H9 (cell line): Measurements from ENCODE around the gene ARHGAP24. TPM values are rescaled to one million over a fixed set of nuclear protein-coding genes. Genes with fewer than 3 reads are reported as not detected.

Experiments used
- DNase-seq: peaks from one replicate; pipeline ENCODE4 v3.0.0-alpha.2; 2017
- H2AFZ ChIP-seq: one replicate; pipeline ENCODE4 v1.6.1; 2013; ENCODE audit warnings: mild to moderate bottlenecking, low read length, control low read depth, moderate library complexity
- H2AK5ac ChIP-seq: 2 replicates; pipeline ENCODE4 v1.6.1; 2013; ENCODE audit warnings: low read length, control low read depth, mixed read lengths; ENCODE audit not compliant: insufficient read length
- H2BK120ac ChIP-seq: one replicate; pipeline ENCODE4 v1.6.1; 2013; ENCODE audit warnings: low read depth, mild to moderate bottlenecking, low read length, control low read depth, inconsistent platforms; ENCODE audit not compliant: poor library complexity, severe bottlenecking
- H2BK12ac ChIP-seq: 2 replicates; pipeline ENCODE4 v1.6.1; 2013; ENCODE audit warnings: low read length, control low read depth, mixed read lengths, low read depth; ENCODE audit not compliant: insufficient read length
- H2BK15ac ChIP-seq: 2 replicates; pipeline ENCODE4 v1.6.1; 2013; ENCODE audit warnings: low read depth, low read length, control low read depth
- H2BK20ac ChIP-seq: one replicate; pipeline ENCODE4 v1.6.1; 2013; ENCODE audit warnings: low read depth, mild to moderate bottlenecking, low read length, control low read depth, inconsistent platforms; ENCODE audit not compliant: poor library complexity, severe bottlenecking
- H2BK5ac ChIP-seq: 2 replicates; pipeline ENCODE4 v1.6.1; 2013; ENCODE audit warnings: low read length, control low read depth, mixed read lengths; ENCODE audit not compliant: insufficient read length
- H3K14ac ChIP-seq: 2 replicates; pipeline ENCODE4 v1.6.1; 2013; ENCODE audit warnings: low read length, control low read depth; ENCODE audit not compliant: insufficient read depth
- H3K18ac ChIP-seq: 2 replicates; pipeline ENCODE4 v1.6.1; 2013; ENCODE audit warnings: low read depth, mild to moderate bottlenecking, mixed read lengths, low read length, control low read depth; ENCODE audit not compliant: insufficient read length
- H3K23ac ChIP-seq: 2 replicates; pipeline ENCODE4 v1.6.1; 2013; ENCODE audit warnings: low read length, control low read depth, mixed read lengths, low read depth; ENCODE audit not compliant: insufficient read length
- H3K23me2 ChIP-seq: 2 replicates; pipeline ENCODE4 v1.6.1; 2013; ENCODE audit warnings: low read depth, mild to moderate bottlenecking, mixed read lengths, low read length, control low read depth; ENCODE audit not compliant: insufficient read length, poor library complexity, severe bottlenecking
- H3K27ac ChIP-seq: 2 replicates; pipeline ENCODE4 v1.5.1; 2013; ENCODE audit warnings: low read length, control low read depth, mixed read lengths, low read depth; ENCODE audit not compliant: insufficient read length
- H3K27me3 ChIP-seq: 2 replicates; pipeline ENCODE4 v1.6.1; 2013; ENCODE audit warnings: low read length, control low read depth, inconsistent platforms; ENCODE audit not compliant: insufficient read depth
- H3K4ac ChIP-seq: 2 replicates; pipeline ENCODE4 v1.6.1; 2013; ENCODE audit warnings: low read depth, mild to moderate bottlenecking, control low read depth, inconsistent platforms, low read length, moderate library complexity
- H3K4me1 ChIP-seq: 2 replicates; pipeline ENCODE4 v1.6.1; 2013; ENCODE audit warnings: low read length, control low read depth, inconsistent platforms; ENCODE audit not compliant: insufficient read depth
- H3K4me2 ChIP-seq: 2 replicates; pipeline ENCODE4 v1.6.1; 2013; ENCODE audit warnings: low read length, control low read depth, mixed read lengths; ENCODE audit not compliant: insufficient read length, insufficient read depth
- H3K56ac ChIP-seq: 2 replicates; pipeline ENCODE4 v1.6.1; 2013; ENCODE audit warnings: low read depth, mild to moderate bottlenecking, mixed read lengths, low read length, control low read depth; ENCODE audit not compliant: insufficient read length
- H3K79me1 ChIP-seq: 2 replicates; pipeline ENCODE4 v1.6.1; 2013; ENCODE audit warnings: low read depth, mild to moderate bottlenecking, moderate library complexity, low read length, control low read depth, inconsistent platforms; ENCODE audit not compliant: insufficient read depth, poor library complexity, severe bottlenecking
- H3K79me2 ChIP-seq: 2 replicates; pipeline ENCODE4 v1.6.1; 2013; ENCODE audit warnings: low read length, control low read depth, inconsistent platforms; ENCODE audit not compliant: insufficient read depth
- H3K9ac ChIP-seq: 2 replicates; pipeline ENCODE4 v1.6.1; 2013; ENCODE audit warnings: low read length, control low read depth, mixed read lengths; ENCODE audit not compliant: insufficient read length; ENCODE audit errors: extremely low read depth
- H3K9me3 ChIP-seq: one replicate; pipeline ENCODE4 v1.6.1; 2013; ENCODE audit warnings: low read depth, low read length, inconsistent platforms; ENCODE audit not compliant: control insufficient read depth
- H3T11ph ChIP-seq: one replicate; pipeline ENCODE4 v1.6.1; 2013; ENCODE audit warnings: mild to moderate bottlenecking, low read length, control low read depth, inconsistent platforms
- H4K20me1 ChIP-seq: one replicate; pipeline ENCODE4 v1.6.1; 2013; ENCODE audit not compliant: control insufficient read depth, insufficient read length, insufficient read depth
- H4K5ac ChIP-seq: 2 replicates; pipeline ENCODE4 v1.6.1; 2013; ENCODE audit warnings: low read depth, mild to moderate bottlenecking, mixed read lengths, low read length, control low read depth; ENCODE audit not compliant: insufficient read length
- H4K8ac ChIP-seq: replicated peaks from 2 replicates; pipeline ENCODE4 v1.6.1; 2013; ENCODE audit warnings: low read length, control low read depth, mixed read lengths, low read depth; ENCODE audit not compliant: insufficient read length
- H4K91ac ChIP-seq: 2 replicates; pipeline ENCODE4 v1.6.1; 2013; ENCODE audit warnings: low read depth, mild to moderate bottlenecking, moderate library complexity, mixed read lengths, low read length, control low read depth; ENCODE audit not compliant: insufficient read length
- H3K27ac Mint-ChIP-seq, 3 experiments: 2 replicates in 2 of 3; 3 replicates in 1 of 3; pipeline ENCODE4 v1.8.0; 2020 to 2021; ENCODE audit warnings: mixed read lengths in 3 of 3, mild to moderate bottlenecking in 1 of 3, moderate library complexity in 1 of 3
- H3K27me3 Mint-ChIP-seq: 2 replicates; pipeline ENCODE4 v1.8.0; 2021; ENCODE audit warnings: low read depth, mild to moderate bottlenecking, moderate library complexity, mixed read lengths
- H3K36me3 Mint-ChIP-seq, 3 experiments: 2 replicates in 2 of 3; 3 replicates in 1 of 3; pipeline ENCODE4 v1.8.0; 2020 to 2021; ENCODE audit warnings: low read depth in 3 of 3, mixed read lengths in 3 of 3; ENCODE audit not compliant: insufficient read depth in 1 of 3
- H3K4me1 Mint-ChIP-seq, 2 experiments: 2 replicates each; pipeline ENCODE4 v1.8.0; 2020; ENCODE audit warnings: mixed read lengths in 2 of 2
- H3K4me3 Mint-ChIP-seq, 2 experiments: 2 replicates in 1 of 2; 3 replicates in 1 of 2; pipeline ENCODE4 v1.8.0; 2020 to 2021; ENCODE audit warnings: mild to moderate bottlenecking in 2 of 2, mixed read lengths in 2 of 2, moderate library complexity in 1 of 2
- H3K9me3 Mint-ChIP-seq, 2 experiments: 2 replicates in 1 of 2; 3 replicates in 1 of 2; pipeline ENCODE4 v1.8.0; 2020; ENCODE audit warnings: mild to moderate bottlenecking in 2 of 2, mixed read lengths in 2 of 2, moderate library complexity in 1 of 2
- WGBS: extraction: QIAGEN DNeasy Blood & Tissue Kit; methylation state at CpG from one replicate; pipeline ENCODE4 v1.1.7; 2013; ENCODE audit warnings: missing lambda C conversion rate, low lambda C conversion rate, mixed read lengths; ENCODE audit not compliant: insufficient read length; ENCODE audit errors: extremely low coverage; 5-methylcytosine and 5-hydroxymethylcytosine counted together
- total RNA-seq: library from RNA; stranded (reverse); gene quantifications from 2 replicates; pipeline ENCODE4 v1.2.1, GENCODE V29; 2021
- TF ChIP-seq, protein P1 (sequence below): fragments of 200-600 bp; sonication (generic); conservative IDR thresholded peaks from 3 replicates; pipeline ENCODE4 v1.8.0; 2021; ENCODE audit warnings: antibody characterized with exemption, mild to moderate bottlenecking

Gene ARHGAP24
- total RNA-seq, 1 experiment from 2014 or later: 0.37 TPM

DNA sequence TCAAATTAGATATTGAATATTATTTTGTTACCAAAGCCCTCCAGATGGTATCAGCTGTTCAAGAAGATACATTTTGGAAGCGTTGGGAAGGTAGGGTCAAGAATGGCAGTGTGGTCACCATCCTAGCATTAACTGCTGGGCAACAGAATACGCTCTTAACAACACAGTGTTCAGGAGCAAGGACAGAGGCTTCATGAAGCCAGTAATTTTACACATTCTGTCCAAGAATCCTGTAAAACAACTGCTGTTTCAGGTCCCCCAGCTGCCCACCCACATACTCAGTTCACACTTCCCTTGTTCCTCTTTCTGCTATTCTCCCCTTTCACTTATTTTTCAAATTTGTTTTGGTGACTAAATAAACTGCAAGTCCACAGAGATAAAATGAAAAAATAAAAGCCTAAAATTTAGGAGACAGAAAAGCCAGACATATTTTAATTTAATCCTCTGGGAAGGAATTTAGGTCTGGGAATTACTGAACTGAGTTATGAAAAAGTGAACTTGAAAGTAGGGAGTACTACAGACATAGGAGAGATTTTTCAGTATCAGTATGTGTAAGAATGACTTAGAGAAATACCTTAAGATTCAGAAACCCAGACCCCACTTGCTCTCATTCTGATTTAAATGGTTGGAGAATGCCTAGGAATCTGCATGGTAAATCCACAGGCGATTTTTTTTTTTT, 478.2 kb downstream of the ARHGAP24 start:
- H4K20me1 ChIP-seq: no peaks in the 10 kb centered on the region
- no peak overlapping the region for H3K4me2 ChIP-seq
- DNase-seq: no peak
- TF ChIP-seq, protein P1, sequence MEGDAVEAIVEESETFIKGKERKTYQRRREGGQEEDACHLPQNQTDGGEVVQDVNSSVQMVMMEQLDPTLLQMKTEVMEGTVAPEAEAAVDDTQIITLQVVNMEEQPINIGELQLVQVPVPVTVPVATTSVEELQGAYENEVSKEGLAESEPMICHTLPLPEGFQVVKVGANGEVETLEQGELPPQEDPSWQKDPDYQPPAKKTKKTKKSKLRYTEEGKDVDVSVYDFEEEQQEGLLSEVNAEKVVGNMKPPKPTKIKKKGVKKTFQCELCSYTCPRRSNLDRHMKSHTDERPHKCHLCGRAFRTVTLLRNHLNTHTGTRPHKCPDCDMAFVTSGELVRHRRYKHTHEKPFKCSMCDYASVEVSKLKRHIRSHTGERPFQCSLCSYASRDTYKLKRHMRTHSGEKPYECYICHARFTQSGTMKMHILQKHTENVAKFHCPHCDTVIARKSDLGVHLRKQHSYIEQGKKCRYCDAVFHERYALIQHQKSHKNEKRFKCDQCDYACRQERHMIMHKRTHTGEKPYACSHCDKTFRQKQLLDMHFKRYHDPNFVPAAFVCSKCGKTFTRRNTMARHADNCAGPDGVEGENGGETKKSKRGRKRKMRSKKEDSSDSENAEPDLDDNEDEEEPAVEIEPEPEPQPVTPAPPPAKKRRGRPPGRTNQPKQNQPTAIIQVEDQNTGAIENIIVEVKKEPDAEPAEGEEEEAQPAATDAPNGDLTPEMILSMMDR: no peak
- no peak overlapping the region for H2BK5ac ChIP-seq
- H3K4me1 Mint-ChIP-seq: peaks cover 24 to 39% of the 10 kb centered on the region in 2 experiments
- no peaks in the 10 kb centered on the region for H3K9me3 ChIP-seq
- no peak overlapping the region for H2BK12ac ChIP-seq
- H3K56ac ChIP-seq: no peak overlapping the region
- no peak overlapping the region for H3K4me3 Mint-ChIP-seq
- no peak overlapping the region for H3K4ac ChIP-seq
- H3K14ac ChIP-seq: no peak overlapping the region
- no peak overlapping the region for H4K5ac ChIP-seq
- no peaks in the 10 kb centered on the region for H3K27me3 ChIP-seq
- H4K91ac ChIP-seq: no peak overlapping the region
- peak overlapping the region; percentile 57 to 74 (median 62); a peak in 3 of 7 replicates for H3K27ac Mint-ChIP-seq
- no peak overlapping the region for H2AK5ac ChIP-seq
- no peak overlapping the region for H2BK15ac ChIP-seq
- no peak overlapping the region for H3K23ac ChIP-seq
- H4K8ac ChIP-seq: no peak overlapping the region
- H3K27me3 Mint-ChIP-seq: no peaks in the 10 kb centered on the region
- no peaks in the 10 kb centered on the region for H3K9me3 Mint-ChIP-seq
- no CpG with 5 or more reads among the region's 3 CpGs for WGBS
- no peak overlapping the region for H2AFZ ChIP-seq
- H3K79me2 ChIP-seq: no peaks in the 10 kb centered on the region
- no peak overlapping the region for H3K9ac ChIP-seq
- no peak overlapping the region for H3K18ac ChIP-seq
- H2BK120ac ChIP-seq: no peak overlapping the region
- H3K27ac ChIP-seq: no peak overlapping the region
- H3K23me2 ChIP-seq: no peaks in the 10 kb centered on the region
- H3T11ph ChIP-seq: no peak overlapping the region
- H3K4me1 ChIP-seq: no peaks in the 10 kb centered on the region
- no peaks in the 10 kb centered on the region for H3K79me1 ChIP-seq
- H3K36me3 Mint-ChIP-seq: no peaks in the 10 kb centered on the region
- H2BK20ac ChIP-seq: no peak overlapping the region
